ENCODE results near the gene TRIML1.

The TRIML1 gene, protein sequence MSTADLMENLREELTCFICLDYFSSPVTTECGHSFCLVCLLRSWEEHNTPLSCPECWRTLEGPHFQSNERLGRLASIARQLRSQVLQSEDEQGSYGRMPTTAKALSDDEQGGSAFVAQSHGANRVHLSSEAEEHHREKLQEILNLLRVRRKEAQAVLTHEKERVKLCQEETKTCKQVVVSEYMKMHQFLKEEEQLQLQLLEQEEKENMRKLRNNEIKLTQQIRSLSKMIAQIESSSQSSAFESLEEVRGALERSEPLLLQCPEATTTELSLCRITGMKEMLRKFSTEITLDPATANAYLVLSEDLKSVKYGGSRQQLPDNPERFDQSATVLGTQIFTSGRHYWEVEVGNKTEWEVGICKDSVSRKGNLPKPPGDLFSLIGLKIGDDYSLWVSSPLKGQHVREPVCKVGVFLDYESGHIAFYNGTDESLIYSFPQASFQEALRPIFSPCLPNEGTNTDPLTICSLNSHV

DNA sequence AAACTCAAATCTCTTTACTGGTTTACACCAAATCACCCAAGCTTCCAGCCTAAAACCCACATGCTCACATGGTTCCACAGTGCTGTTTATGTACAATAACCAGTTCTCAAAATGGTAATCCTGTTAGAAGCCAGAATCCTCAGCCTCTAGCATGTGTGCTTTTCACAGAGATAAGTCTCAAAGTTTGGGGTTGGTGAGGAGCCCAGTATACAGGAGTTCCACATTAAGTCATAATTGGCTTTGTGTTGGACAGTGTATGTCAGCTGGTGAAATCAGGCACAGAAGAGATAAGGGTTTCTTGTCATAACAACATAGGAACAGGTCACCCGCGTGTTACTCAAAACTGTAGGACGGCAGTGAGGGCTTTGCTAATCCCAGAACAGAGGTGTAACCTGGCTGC, at the start of gene TRIML1:
Gene TRIML1, plus strand, starts transcription at position 301 of the 400 bp plus-strand sequence. CDS start 118 bp downstream, outside the sequence.
- DNase-seq (ENCODE audit: low read depth): no peak

DNA sequence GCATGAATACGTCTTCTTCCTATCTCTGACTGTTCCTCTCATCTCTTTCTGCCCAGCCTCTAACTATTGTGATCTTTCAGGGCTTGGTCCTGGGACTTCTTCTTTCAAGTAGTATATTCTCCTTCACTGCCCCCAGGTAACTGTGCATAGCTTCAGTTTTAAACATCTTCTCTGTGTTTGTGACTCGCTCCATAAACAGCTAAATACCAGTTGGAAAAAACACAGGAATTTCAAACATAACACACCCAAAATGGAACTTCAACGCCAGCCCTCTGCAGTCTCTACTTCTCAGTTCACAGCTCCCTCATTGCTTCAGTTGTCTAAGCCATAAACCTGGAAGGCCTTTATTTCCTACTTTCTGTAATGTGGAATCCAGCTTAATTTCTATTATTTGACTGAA, 46.4 kb upstream of the TRIML1 start:
- DNase-seq (ENCODE audit: low read depth): peak; percentile 15

DNA sequence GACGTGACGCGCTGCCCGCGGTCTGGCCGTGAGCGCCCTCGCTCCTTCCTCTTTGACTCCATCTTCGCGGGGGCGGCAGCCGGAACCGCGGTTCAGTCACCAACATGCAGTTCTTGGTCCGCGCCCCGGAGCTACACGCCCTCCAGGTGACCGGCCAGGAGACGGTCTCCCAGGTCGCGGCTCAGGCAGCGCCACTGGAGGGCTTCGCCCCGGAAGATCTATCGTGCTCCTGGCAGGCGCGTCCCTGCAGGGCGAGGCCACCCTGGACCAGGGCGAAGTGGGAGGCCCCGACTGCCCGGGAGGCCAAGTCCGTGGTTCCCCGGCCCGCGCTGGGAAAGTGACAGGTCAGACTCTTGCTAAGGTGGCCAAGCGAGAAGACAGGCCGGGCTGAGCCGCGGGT, 32.8 kb upstream of the TRIML1 start:
- no peak for DNase-seq (ENCODE audit: low read depth)

DNA sequence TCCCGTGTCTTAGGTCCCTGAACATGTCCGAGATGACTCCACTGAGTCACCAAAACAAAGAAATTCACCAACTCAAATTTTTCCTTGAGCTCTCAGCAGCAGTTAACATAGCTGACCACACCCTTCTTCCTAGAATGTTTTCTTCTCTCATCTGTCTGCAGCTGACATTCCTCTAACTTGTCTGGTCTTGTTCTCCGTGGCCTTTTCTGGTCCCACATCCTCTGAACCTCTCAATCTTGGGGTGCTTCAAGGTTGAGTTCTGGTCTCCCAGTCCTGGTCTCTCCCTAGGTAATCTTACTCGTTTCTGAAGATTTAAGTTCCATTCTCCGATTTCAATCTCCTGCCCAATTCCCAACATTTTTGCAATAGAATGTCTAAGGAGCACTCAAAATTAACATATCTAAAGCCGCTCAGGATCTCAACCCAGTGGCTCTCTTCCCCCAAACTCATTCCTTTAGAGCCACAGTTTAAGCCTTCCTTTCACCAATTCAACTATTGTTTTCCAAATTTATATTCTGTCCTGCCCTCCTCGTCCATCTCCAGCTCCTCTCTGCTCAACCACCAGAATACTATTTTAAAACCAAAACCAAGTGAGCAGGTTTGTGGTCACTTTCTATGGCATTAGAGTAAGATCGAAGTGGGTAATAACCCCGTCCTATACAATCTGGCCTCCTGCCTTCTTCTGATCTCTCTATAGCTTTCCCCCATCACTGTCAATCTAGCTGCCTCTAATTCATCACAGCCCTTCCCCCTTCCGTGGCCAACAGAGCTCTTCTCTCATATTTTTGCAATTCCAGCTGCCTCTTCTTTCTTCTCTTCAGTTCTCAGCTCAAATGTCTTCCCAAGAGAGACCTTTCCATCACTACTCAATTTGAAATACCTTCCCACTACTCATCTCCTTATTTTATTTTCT, 31.1 kb upstream of the TRIML1 start:
- no peak for DNase-seq (ENCODE audit: low read depth)

DNA sequence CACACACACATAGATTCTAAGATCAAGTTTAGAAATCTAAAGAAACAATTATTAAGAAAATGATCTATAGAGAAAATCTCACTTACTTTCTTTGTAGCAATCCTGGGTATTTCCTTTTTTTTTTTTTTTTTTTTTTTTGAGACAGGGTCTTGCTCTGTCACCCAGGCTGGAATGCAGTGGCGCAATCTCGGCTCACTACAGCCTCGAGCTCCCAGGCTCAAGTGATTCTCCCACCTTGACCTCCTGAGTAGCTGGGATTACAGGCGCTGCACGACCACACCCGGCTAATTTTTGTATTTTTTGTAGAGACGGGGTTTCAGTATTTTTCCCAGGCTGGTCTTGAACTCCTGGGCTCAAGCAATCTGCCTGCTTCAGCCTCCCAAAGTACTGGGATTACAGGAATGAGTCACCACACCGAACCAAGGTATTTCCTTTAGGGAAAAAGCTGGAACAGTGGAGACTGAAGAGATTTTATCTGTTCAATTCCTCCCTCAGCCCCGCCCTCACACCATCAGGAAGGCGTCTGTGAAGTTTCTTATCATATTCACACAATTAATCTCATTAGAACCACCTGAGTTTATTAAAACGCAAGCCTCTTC, 30.0 kb upstream of the TRIML1 start, which contains the start of gene TRIML2:
Gene TRIML2, minus strand, starts transcription at position 447 of the 599 bp plus-strand sequence. CDS start 4,235 bp downstream, outside the sequence.
- no peak for DNase-seq (ENCODE audit: low read depth)

DNA sequence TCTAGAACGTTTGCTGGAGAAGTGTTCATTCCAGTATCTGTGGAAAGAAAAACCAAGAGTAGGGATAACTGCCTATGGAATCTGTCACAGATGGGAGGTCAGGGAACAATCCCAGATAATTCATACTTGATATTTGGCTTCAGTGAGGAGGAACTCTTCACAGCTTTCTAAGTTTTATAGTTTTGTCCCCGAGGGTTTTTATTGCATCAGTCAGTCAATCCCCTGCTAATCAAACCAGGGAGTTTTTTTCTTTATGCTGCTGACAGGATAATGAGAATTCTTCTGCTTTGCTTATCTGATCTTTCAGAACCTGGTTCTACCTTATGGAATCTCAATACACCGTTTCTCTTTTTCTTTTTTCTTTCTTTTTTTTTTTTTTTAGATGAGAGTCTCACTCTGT, 29.2 kb upstream of the TRIML1 start:
- no peak for DNase-seq (ENCODE audit: low read depth)

DNA sequence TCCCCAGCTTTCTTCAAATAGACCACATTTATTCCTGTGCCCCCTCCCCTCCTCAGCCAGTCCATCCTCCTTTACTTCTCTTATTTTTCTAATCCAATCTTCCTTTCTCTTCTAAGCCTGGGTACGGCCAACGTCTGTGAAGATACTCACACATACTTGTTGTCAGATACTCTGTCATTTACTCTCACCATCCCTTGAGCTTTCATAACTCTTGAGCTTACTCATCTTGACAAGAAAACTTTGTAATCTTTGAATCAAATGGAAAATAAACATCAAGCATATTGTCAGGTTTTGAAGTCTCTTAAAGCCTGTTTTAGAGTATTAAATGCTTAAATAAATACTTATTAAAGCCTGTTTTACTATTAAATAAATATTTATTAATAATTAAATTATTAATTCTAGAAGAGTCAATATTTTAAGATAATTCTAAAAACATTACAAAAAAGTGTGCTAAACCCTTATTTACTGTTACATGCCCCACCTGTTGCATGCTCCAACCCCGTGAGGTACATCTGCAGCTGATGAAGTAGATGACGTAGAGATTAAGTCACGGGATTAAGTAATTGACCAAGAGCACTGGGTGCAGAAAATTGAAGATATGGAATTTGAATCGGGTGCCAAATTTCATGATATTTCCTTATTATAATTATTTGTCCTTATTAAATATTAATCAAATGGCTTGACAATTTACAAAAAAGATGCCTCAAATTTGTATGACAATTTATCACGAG, 28.3 kb upstream of the TRIML1 start:
- no peak for DNase-seq (ENCODE audit: low read depth)

DNA sequence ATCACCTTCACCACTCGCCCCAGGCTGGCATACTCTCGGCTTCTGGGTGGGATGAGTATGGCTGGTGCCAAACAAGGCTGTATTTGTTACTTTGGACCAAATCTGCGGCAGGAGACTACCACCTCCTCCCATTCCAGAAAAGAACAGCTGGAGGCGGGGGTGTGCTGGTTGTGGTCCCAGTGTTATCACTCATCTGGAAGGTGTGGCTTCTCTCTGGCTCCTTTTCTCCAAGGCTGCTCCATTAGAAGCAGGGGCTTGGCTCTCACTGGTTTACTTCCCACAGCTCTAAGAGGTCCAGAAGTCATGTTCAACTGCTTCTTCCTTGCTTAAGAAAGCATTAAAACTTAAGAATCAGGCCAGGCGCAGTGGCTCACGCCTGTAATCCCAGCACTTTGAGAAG, 27.3 kb upstream of the TRIML1 start:
- DNase-seq (ENCODE audit: low read depth): no peak

DNA sequence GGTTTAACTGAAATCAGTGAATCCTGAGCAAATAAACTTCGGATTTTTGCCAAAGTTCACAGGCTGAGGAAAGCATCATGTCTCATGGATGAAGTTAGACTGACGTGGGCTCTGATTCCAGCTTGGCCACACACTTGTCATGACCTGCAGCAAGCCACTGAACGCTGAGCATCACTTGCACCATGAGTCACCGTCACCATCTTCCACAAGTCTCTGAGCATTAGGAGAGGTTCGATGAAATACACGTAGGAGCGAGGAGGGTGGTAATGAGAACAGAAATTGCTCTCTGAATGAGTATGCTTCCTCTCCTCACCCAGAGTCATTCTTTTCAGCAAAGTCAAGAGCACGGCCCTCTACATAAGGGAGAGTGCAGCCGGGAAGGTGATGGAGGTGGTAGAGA, 26.1 kb upstream of the TRIML1 start:
- no peak for DNase-seq (ENCODE audit: low read depth)

DNA sequence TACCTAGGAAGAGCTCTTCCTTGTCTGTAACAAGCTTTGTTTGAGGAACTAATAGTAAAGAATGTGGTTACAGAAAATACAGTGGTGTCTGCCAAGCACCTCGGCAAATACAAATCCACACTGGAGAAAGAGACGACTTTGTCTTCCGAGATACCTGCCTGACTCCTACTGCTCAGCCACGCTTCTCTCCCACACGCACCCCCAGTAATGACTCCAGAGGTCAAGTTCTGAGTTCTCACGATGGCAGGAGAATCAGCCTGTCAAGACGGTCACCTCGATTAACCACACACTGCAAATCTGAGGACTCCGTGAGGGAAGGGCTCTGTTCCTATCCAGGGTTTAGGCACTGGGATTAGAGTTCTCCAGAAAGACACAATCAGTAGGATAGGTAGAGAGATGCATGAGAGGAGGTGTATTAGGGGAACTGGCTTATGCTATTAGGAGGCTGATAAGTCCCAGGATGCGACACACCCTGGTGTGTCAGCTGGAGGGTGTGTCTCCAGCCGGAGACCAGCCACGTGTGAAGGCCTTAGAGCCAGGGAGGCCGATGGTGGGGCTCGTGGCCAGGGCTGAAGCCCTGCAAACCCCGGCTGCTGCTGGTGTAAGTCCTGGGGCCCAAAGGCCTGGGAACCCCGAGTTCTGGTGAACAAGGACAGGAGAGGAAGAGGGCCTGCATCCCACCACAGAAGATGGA, 21.5 kb upstream of the TRIML1 start:
- no peak for DNase-seq (ENCODE audit: low read depth)

DNA sequence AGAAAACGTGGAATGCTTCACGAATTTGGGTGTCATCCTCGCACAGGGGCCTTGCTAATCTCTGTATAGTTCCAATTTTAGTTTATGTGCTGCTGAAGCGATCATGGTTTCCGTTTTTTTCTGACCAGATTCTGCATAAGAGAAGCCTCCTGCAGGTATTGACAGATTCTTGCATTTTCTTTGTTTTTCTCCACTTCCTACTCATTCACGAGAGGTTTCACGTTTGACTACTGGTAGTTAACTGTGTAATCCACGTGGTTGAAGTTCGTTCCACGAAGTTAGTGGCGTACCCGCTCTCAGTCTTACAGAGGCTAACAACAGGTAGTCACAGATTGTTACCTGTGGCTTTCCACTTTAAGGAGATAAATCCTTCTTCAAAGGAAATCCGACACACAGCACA, 17.7 kb upstream of the TRIML1 start:
- DNase-seq (ENCODE audit: low read depth): no peak

DNA sequence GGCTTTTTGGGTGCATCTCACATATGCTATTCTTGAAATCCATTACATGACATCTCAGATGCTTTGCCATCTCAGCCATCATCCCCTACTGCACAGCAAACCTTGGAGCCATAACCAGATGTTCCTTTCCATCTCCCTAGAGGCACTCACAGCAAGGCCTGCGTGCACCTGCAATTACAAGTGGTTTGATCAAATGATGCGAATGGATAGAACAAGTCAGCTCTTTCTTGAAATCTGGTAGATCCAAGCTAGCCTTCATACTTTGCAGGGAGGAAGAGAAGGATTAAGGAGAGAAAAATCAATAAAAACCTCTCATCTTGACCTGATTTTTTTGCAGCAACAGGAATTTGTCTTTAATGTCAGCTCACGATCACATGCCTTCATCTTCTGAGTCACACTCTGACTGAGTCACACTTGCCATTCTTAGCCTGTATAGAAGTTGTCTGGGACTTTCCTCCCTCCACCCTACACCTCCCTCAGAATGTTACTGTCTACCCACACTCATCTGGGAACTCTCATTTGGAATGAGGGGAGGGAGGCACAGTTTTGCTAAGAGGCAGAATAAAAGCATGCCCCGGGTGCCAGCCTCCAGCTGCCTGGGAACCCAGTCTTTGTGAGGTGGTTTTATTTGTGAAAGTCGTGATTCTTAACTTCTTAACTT, 11.9 kb upstream of the TRIML1 start:
- DNase-seq (ENCODE audit: low read depth): peak; percentile 68

DNA sequence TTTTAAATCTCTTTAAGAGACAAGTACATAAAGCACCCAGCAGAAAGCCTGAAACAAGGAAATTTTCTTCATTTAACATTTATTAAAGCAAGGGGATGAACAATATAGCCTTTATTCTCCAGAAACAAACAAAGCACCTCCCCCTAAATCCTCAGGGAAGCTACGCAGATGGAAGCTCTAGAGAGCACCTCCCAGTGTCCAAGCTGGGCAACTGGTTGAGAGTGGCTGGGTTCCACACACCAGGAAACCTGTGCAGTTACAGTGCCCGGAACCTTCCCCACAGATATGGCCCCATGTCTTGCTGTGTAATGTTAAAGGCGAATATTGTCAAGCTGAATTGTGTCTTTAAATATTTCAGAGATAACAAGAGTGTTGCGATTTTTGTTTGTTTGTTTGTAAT, 8.9 kb upstream of the TRIML1 start:
- no peak for DNase-seq (ENCODE audit: low read depth)

DNA sequence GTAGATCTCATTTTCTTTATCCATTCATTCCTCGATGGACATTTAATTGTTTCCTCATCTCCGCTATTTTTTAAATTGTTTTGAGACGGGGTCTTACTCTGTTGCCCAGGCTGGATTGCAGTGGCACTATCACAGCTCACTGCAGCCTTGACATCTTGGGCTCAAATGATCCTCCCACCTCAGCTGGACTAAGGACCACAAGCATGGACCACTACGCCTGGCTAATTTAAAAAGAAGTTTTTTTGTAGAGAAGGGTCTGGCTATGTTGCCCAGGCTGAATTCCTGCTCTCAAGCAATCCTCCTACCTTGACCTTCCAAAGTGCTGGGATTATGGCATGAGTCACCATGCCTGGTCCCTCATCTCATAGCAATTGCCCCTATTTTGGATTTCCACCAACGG, 7.0 kb upstream of the TRIML1 start:
- DNase-seq (ENCODE audit: low read depth): no peak

DNA sequence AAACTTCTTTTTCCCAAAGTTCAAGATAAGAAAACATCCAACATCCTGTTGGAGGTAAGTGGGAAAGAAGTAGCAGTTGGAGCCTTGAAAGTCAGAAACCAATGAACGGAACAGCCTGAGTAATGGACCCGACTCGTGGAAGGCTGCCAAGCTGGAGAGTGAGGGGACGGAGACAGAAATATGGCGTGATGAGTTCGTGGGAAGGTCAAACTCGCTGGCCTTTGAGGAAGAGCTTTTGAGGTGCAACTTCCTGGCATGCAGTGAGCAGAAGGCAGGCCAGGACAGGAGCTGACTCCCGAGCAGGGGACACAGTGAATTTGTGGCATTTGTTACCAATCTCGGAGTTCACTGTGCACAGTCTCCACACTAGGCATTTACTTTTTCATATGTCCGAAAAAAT, 1.0 kb upstream of the TRIML1 start:
- no peak for DNase-seq (ENCODE audit: low read depth)

DNA sequence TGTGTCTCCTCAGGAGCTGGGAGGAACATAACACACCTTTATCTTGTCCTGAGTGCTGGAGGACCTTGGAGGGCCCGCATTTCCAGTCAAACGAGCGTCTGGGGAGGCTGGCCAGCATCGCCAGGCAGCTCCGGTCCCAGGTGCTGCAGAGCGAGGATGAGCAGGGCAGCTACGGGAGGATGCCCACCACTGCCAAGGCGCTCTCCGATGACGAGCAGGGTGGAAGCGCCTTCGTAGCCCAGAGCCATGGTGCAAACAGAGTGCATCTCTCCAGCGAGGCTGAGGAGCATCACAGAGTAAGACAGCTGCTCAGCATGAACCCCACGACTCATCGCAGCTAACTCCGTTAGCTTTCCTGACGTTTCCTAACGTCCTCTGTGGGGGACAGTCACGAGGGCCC, 430 bp downstream of the TRIML1 start:
- DNase-seq (ENCODE audit: low read depth): no peak

DNA sequence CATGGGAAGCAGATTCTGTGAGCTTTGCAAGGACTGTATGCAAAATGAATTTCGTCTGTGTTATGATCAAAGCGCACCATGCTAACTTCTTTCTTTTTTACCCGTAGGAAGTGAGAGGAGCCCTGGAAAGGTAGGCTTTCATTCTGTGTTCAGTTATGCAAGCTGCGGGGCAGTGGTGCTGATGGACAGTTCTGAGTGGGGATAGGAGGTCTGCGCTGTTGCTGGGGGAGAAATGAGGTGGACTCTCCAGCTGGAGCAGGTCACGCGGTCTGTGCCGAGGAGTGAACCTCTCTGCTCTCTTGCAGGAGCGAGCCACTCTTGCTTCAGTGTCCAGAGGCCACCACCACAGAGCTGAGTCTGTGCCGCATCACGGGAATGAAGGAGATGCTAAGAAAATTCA, 4.5 kb downstream of the TRIML1 start:
- no peak for DNase-seq (ENCODE audit: low read depth)

DNA sequence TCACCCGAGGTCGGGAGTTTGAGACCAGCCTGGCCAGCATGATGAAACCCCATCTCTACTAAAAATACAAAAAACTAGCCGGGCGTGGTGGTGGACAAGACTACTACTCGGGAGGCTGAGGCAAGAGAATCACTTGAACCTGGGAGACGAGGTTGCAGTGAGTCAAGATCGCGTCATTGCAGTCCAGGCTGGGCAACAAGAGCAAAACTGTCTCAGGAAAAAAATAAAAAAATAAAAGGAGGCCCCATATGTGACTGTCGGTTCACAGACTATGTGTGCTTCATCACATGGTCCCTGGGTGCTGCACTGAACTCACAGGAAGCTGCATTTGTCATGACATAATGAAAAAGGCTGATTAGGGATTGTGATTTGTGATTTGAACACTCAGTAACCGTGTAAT, 6.4 kb downstream of the TRIML1 start:
- DNase-seq (ENCODE audit: low read depth): no peak

DNA sequence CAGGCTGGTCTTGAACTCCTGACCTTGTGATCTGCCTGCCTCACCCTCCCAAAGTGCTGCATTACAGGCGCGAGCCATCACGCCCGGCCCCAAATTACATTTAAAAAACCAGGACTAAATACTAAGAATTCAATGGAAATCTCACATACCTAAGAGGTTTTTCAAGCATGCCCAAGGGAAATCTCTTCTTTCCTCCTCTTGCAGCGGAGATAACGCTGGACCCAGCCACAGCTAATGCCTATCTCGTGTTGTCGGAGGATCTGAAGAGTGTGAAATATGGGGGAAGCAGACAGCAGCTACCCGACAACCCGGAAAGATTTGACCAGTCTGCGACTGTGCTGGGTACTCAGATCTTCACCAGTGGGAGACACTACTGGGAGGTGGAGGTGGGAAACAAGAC, 7.4 kb downstream of the TRIML1 start:
- DNase-seq (ENCODE audit: low read depth): no peak

DNA sequence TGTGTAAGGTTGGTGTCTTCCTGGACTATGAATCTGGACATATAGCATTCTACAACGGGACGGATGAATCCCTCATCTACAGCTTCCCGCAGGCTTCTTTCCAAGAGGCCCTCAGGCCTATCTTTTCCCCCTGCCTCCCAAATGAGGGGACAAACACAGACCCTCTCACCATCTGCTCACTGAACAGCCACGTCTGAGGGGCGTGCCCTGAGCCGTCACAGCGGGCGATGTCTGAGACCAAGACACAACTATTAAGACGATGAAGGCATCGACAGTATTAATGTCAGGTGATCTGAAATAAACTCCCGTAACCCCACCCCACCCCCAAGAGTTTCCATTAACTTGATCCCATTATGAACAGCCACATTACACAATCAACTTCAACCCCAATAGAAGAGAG, 7.9 kb downstream of the TRIML1 start:
- no peak for DNase-seq (ENCODE audit: low read depth)

DNA sequence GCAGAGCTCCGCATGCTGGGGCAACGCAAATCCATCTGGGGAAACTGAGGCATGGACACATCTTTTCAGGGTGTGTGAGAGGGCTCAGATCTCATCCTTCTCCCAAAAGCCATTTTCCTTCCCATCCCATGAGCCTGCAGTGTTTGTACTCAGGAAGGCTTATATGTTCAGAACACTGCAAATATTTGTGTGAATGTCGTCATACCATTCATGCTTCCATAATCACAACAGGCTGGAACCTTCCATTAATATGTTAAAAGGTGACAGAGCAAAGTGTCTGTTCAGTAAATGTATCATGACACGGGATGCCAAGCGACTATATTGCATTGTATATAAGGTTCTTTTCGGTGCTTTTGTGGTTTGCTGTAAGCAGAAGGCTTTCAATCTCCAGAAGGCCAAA, 8.5 kb downstream of the TRIML1 start:
- no peak for DNase-seq (ENCODE audit: low read depth)
